Activated CD8-positive, alpha-beta memory T cell treated with anti-CD3 and anti-CD28 coated beads, Interleukin-2, amount 50 U/mL, for 24 hours (primary cell): Measurements from ENCODE around the gene SCTR.

ENCODE experiments used
- DNase-seq: peaks from one replicate; pipeline ENCODE4 v3.0.0-alpha.2; 2020; ENCODE audit errors: extremely low read depth

The SCTR gene

GRCh38 chr2:119442850-119443249 lies 81.4 kb downstream of the SCTR start:
- no peak for DNase-seq

GRCh38 chr2:119442226-119442619 lies 82.1 kb downstream of the SCTR start:
- DNase-seq, result no peak

GRCh38 chr2:119441376-119442225 lies 82.7 kb downstream of the SCTR start:
- no peak for DNase-seq

GRCh38 chr2:119440873-119441272 lies 83.4 kb downstream of the SCTR start:
- DNase-seq, result no peak

- DNase-seq, result no peak
Observed at GRCh38 chr2:119440501-119440870, 83.8 kb downstream of the SCTR start.

- no peak for DNase-seq
Observed at GRCh38 chr2:119439574-119440500, 84.4 kb downstream of the SCTR start.

- no peak for DNase-seq
Observed at GRCh38 chr2:119438726-119439284, 85.5 kb downstream of the SCTR start.

- DNase-seq, result no peak
Observed at GRCh38 chr2:119438128-119438656, 86.1 kb downstream of the SCTR start.

GRCh38 chr2:119436993-119437772 lies 87.1 kb downstream of the SCTR start:
- DNase-seq, result no peak

GRCh38 chr2:119435953-119436297 lies 88.4 kb downstream of the SCTR start:
- no peak for DNase-seq

- DNase-seq, result no peak
Observed at GRCh38 chr2:119435081-119435952, 89.0 kb downstream of the SCTR start.

GRCh38 chr2:119434664-119435063 lies 89.6 kb downstream of the SCTR start:
- no peak for DNase-seq

GRCh38 chr2:119433636-119434327 lies 90.5 kb downstream of the SCTR start:
- DNase-seq, result no peak

GRCh38 chr2:119432851-119433522 lies 91.3 kb downstream of the SCTR start:
- no peak for DNase-seq

- DNase-seq, result no peak
Observed at GRCh38 chr2:119431976-119432850, 92.1 kb downstream of the SCTR start.

GRCh38 chr2:119431155-119431975 lies 92.9 kb downstream of the SCTR start, which contains the start of gene TMEM37:
TMEM37 (plus strand) TSS chr2:119431854; CDS start chr2:119431904, 50 bp downstream.
- DNase-seq, result no peak

- DNase-seq, result no peak
Observed at GRCh38 chr2:119430023-119430498, 94.2 kb downstream of the SCTR start.
